Activated T-helper 1 cell treated with anti-CD3 and anti-CD28 coated beads, Interleukin-12 subunit alpha, Interleukin-12 subunit beta, Interleukin-2, Interleukin-4 antibody, amounts not matched to agents 30 ng/mL and 10 ng/mL and 1 ng/mL, durations not matched to agents 14 hours and 24 hours and 36 hours (primary cell): ENCODE data around the gene RFPL3. TPM values are rescaled to one million over a fixed set of nuclear protein-coding genes. Genes with fewer than 3 reads are reported as not detected.
"Not testable (repeated sequence)": the region's sequence is repeated elsewhere in the genome, so short reads cannot be mapped to it uniquely, and the experiment has no call there.

ENCODE experiments used
- DNase-seq: peaks from one replicate; pipeline ENCODE4 v3.0.0; 2021; ENCODE audit warnings: low spot score
- H3K27ac Mint-ChIP-seq: one replicate; pipeline ENCODE4 v1.8.0; 2021; ENCODE audit warnings: mild to moderate bottlenecking, mixed read lengths
- H3K27me3 Mint-ChIP-seq: one replicate; pipeline ENCODE4 v1.8.0; 2022; ENCODE audit warnings: mild to moderate bottlenecking, moderate library complexity, mixed read lengths; ENCODE audit not compliant: insufficient read depth
- H3K36me3 Mint-ChIP-seq: one replicate; pipeline ENCODE4 v1.8.0; 2021; ENCODE audit warnings: low read depth, mixed read lengths
- H3K4me1 Mint-ChIP-seq: one replicate; pipeline ENCODE4 v1.8.0; 2021; ENCODE audit warnings: low read depth, mixed read lengths
- H3K4me3 Mint-ChIP-seq: one replicate; pipeline ENCODE4 v1.8.0; 2021; ENCODE audit warnings: mild to moderate bottlenecking, moderate library complexity, mixed read lengths
- H3K9me3 Mint-ChIP-seq: one replicate; pipeline ENCODE4 v1.8.0; 2021; ENCODE audit warnings: mixed read lengths
- intact Hi-C: fragments of 100-400 bp; cut with micrococcal nuclease; formaldehyde crosslinking; loops from one replicate; pipeline ENCODE4 v1.15.1; 2024
- total RNA-seq: library from RNA; stranded (reverse); gene quantifications from 2 replicates; pipeline ENCODE4 v1.2.3, GENCODE V29; 2022

Gene RFPL3
- total RNA-seq = not detected in 2 replicates

DNA sequence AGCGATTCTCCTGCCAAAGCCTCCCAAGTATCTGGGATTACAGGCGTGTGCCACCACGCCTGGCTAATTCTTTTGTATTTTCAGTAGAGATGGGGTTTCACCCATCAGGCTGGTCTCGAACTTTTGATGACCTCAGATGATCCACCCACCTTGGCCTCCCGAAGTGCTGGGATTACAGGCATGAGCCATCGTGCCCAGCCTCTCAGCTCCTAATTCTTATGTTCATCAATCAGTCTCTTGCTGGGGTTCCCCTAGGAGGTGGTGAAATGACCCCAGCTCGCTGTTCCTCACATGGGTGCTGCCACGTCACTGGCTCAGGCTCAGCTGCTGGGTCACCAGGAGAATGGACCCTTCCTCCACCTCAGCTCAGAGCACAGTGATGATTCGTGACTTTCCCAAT lies at the start of gene RFPL3:
RFPL3 (plus strand) TSS at position 301 of the 400 bp plus-strand sequence. CDS start 205 bp downstream, outside the sequence.
- not testable (repeated sequence) for H3K36me3 Mint-ChIP-seq, H3K27ac Mint-ChIP-seq

GRCh38 chr22:32308191-32308590 lies 49.5 kb upstream of the RFPL3 start:
- intact Hi-C loops = no loop called here
- Mint-ChIP-seq H3K9me3 (no peaks in the 10 kb centered on the region), H3K4me3 (no peak overlapping the region), H3K27me3 (peaks cover 4% of the 10 kb centered on the region), H3K36me3 (no peaks in the 10 kb centered on the region), H3K27ac (no peak overlapping the region), H3K4me1 (no peaks in the 10 kb centered on the region)
- DNase-seq = no peak

More for the DNA sequence above, at the start of gene RFPL3:
- H3K27me3 Mint-ChIP-seq, DNase-seq, H3K4me1 Mint-ChIP-seq, H3K9me3 Mint-ChIP-seq, H3K4me3 Mint-ChIP-seq, intact Hi-C loops: not testable (repeated sequence)

- DNase-seq = no peak
- Mint-ChIP-seq H3K4me1 (no peaks in the 10 kb centered on the region), H3K36me3 (no peaks in the 10 kb centered on the region), H3K27ac (no peak overlapping the region), H3K4me3 (no peak overlapping the region), H3K27me3 (peaks cover 9% of the 10 kb centered on the region), H3K9me3 (no peaks in the 10 kb centered on the region)
- intact Hi-C loops = no loop called here
Measured at GRCh38 chr22:32308934-32309333, 48.7 kb upstream of the RFPL3 start.

DNA sequence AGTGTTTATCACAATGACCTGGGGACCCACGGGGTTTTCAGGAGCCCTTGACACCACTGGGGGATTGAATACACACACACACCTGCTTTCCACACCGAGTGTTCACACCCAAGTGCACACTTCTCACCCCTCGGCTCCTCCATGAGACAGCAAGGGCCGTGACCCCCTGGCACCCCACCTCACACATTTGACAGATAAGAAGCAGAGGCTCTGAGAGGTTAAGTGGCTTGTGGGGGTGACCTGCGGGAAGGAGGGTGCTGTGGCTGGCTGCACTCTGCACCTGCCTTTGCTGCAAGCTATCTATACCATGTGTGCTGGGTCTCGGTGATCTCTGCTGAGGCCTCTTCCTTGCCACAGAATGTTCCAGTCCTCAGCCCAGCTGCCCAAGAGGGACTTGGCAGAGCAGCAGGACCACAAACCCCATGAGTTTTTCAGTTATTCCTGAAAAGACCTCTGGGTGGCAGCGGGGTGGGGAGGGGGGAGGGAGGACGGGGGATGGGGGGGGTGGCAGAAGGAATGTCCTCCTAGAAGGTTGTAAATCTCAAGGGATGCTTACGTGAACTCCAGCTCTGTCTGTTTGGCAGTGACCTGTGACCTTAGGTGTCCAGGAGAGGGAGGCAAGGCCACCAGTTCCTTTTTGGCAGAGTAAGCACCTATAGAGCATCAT lies 47.9 kb upstream of the RFPL3 start:
- H3K36me3 Mint-ChIP-seq = no peaks in the 10 kb centered on the region
- H3K4me1 Mint-ChIP-seq = no peaks in the 10 kb centered on the region
- H3K4me3 Mint-ChIP-seq = no peak overlapping the region
- H3K9me3 Mint-ChIP-seq = no peaks in the 10 kb centered on the region
- no peak for DNase-seq
- intact Hi-C loops = no loop called here
- H3K27ac Mint-ChIP-seq = no peak overlapping the region
- H3K27me3 Mint-ChIP-seq = peaks cover 7% of the 10 kb centered on the region

GRCh38 chr22:32310777-32311176 lies 46.9 kb upstream of the RFPL3 start:
- H3K9me3 Mint-ChIP-seq = no peaks in the 10 kb centered on the region
- H3K27ac Mint-ChIP-seq = no peak overlapping the region
- H3K4me3 Mint-ChIP-seq = no peak overlapping the region
- peaks cover 13% of the 10 kb centered on the region for H3K27me3 Mint-ChIP-seq
- DNase-seq = no peak
- H3K4me1 Mint-ChIP-seq = no peaks in the 10 kb centered on the region
- intact Hi-C loops = no loop called here
- no peaks in the 10 kb centered on the region for H3K36me3 Mint-ChIP-seq

DNA sequence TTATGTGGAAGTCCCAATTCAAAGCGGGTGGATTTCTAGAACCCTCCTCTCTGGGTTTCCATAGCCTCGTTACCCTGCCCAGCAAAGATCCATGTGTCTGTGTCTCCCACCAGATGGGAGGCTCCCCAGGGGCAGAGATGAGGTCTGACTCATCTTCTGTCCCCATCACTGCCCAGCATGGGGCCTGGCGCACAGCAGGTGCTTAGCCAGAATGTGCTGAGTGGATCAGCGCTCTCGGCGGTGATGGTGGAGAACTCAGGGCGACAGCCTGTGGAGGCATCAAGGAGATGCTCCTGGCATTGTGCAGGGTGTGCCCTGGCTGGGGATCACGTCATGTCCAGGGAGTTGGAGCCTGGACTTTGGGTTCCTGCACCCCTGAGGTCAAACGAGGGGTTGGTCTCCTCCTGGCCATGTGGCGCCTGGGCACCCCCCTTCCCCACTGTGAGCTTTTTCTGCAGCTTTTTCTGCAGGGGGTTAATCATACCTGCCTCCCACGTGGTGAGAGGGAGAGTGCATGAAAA lies 46.1 kb upstream of the RFPL3 start:
- H3K4me1 Mint-ChIP-seq = no peaks in the 10 kb centered on the region

GRCh38 chr22:32312748-32313147 lies 44.9 kb upstream of the RFPL3 start:
- peaks cover 20% of the 10 kb centered on the region for H3K27me3 Mint-ChIP-seq
- H3K36me3 Mint-ChIP-seq = no peaks in the 10 kb centered on the region
- intact Hi-C loops = no loop called here
- no peaks in the 10 kb centered on the region for H3K4me1 Mint-ChIP-seq
- H3K27ac Mint-ChIP-seq = no peak overlapping the region
- DNase-seq = no peak
- H3K4me3 Mint-ChIP-seq = no peak overlapping the region
- H3K9me3 Mint-ChIP-seq = no peaks in the 10 kb centered on the region

More for the DNA sequence above, 46.1 kb upstream of the RFPL3 start:
- Mint-ChIP-seq H3K27me3 (peaks cover 16% of the 10 kb centered on the region), H3K9me3 (no peaks in the 10 kb centered on the region), H3K27ac (no peak overlapping the region), H3K4me3 (no peak overlapping the region), H3K36me3 (no peaks in the 10 kb centered on the region)
- intact Hi-C loops = no loop called here
- no peak for DNase-seq

DNA sequence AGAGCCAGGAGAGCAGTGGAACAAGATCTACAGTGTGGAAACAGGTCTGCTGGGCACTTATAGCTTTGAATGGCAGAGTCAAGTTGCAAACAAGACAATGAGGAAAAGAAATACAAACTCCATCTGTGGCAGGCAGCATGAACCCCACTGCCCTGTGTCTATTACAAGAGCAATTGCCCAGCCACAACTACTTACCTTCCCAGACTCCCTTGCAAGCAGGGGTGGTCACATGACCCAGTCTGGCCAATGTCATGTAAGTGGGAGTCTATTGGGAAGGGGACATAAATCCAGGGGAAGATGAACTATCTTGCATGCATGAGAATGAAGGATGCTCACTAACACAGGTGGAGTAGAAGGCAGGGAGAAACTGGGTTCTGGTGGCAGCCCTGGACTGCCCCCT lies 44.1 kb upstream of the RFPL3 start:
- no peak for DNase-seq
- no peaks in the 10 kb centered on the region for H3K36me3 Mint-ChIP-seq
- H3K4me1 Mint-ChIP-seq = no peaks in the 10 kb centered on the region
- intact Hi-C loops = no loop called here
- H3K9me3 Mint-ChIP-seq = no peaks in the 10 kb centered on the region
- H3K4me3 Mint-ChIP-seq = no peak overlapping the region
- no peak overlapping the region for H3K27ac Mint-ChIP-seq
- H3K27me3 Mint-ChIP-seq = peaks cover 20% of the 10 kb centered on the region

GRCh38 chr22:32317524-32317923 lies 40.1 kb upstream of the RFPL3 start:
- DNase-seq = no peak
- Mint-ChIP-seq H3K9me3 (no peaks in the 10 kb centered on the region), H3K27ac (no peak overlapping the region), H3K27me3 (peaks cover 27% of the 10 kb centered on the region), H3K4me3 (no peak overlapping the region), H3K4me1 (no peaks in the 10 kb centered on the region), H3K36me3 (no peaks in the 10 kb centered on the region)
- intact Hi-C loops = no loop called here

DNA sequence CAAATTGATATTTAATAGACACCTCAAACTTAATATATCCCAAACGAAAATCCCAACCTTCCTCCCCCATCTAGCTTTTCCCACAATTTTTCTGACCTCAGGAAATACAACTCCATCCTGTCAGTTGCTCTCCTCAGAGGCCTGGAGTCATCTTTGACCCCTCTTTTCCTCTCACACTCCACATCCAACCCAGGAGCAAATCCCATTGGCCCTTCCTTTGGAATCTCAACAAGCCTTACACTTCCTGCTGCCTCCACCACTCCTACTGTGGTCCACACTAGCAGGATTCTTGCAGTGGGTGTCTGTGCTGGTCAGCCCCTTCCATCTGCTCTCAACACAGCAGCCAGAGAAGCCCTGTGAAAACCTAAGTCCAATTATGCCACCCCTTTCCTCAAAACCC lies 39.3 kb upstream of the RFPL3 start:
- Mint-ChIP-seq H3K4me3 (no peak overlapping the region), H3K4me1 (no peaks in the 10 kb centered on the region), H3K27me3 (peaks cover 27% of the 10 kb centered on the region), H3K9me3 (no peaks in the 10 kb centered on the region), H3K27ac (no peak overlapping the region), H3K36me3 (no peaks in the 10 kb centered on the region)
- intact Hi-C loops = no loop called here
- no peak for DNase-seq

GRCh38 chr22:32319861-32320406 lies 37.7 kb upstream of the RFPL3 start:
- no peak overlapping the region for H3K4me3 Mint-ChIP-seq
- peaks cover 22% of the 10 kb centered on the region for H3K27me3 Mint-ChIP-seq
- H3K36me3 Mint-ChIP-seq = no peaks in the 10 kb centered on the region
- H3K4me1 Mint-ChIP-seq = no peaks in the 10 kb centered on the region
- no peaks in the 10 kb centered on the region for H3K9me3 Mint-ChIP-seq
- H3K27ac Mint-ChIP-seq = no peak overlapping the region
- DNase-seq = no peak
- intact Hi-C loops = no loop called here

- no peak overlapping the region for H3K27ac Mint-ChIP-seq
- no peaks in the 10 kb centered on the region for H3K36me3 Mint-ChIP-seq
- H3K9me3 Mint-ChIP-seq = no peaks in the 10 kb centered on the region
- no peak for DNase-seq
- no peak overlapping the region for H3K4me3 Mint-ChIP-seq
- intact Hi-C loops = no loop called here
- peaks cover 7% of the 10 kb centered on the region for H3K27me3 Mint-ChIP-seq
- H3K4me1 Mint-ChIP-seq = no peaks in the 10 kb centered on the region
Measured at GRCh38 chr22:32322986-32323385, 34.7 kb upstream of the RFPL3 start.

- Mint-ChIP-seq H3K36me3 (no peaks in the 10 kb centered on the region), H3K4me3 (no peak overlapping the region), H3K27ac (no peak overlapping the region), H3K27me3 (peaks cover 6% of the 10 kb centered on the region), H3K4me1 (no peaks in the 10 kb centered on the region), H3K9me3 (no peaks in the 10 kb centered on the region)
- no peak for DNase-seq
- intact Hi-C loops = no loop called here
Measured at GRCh38 chr22:32323513-32324164, 34.0 kb upstream of the RFPL3 start.
